Renal cortex interstitium (tissue), 15 donors: ENCODE data around the gene NEXMIF. TPM values are rescaled to one million over a fixed set of nuclear protein-coding genes. Genes with fewer than 3 reads are reported as not detected.
"Not testable (repeated sequence)": the region's sequence is repeated elsewhere in the genome, so short reads cannot be mapped to it uniquely, and the experiment has no call there.

Source experiments
- DNase-seq, 11 donors: peaks; one replicate each; pipeline ENCODE4 v3.0.0-alpha.2; 2013; ENCODE audit warnings: low read depth in 9 of 11, low spot score in 4 of 11; ENCODE audit errors: extremely low read depth in 1 of 11
- long read RNA-seq, 16 experiments: transcript quantifications; one replicate each; lab custom pipeline, GENCODE V29; 2026
- polyA plus RNA-seq, 3 donors: library from polyadenylated mRNA; unstranded; fragments of 120-200 nt; gene quantifications; one replicate each; pipeline ENCODE4 v1.2.1, GENCODE V29; 2013; ENCODE audit not compliant: insufficient read length in 3 of 3

NEXMIF gene
- 1 to 10 TPM; 2.7 to 2.8 (median 2.8) TPM for polyA plus RNA-seq
- long read RNA-seq, donor 1, result 0 reads
- long read RNA-seq, donor 2, full-length matches to known transcripts, result 1 of 1 reads
- long read RNA-seq, donor 2, partial matches to known transcripts, result 0 of 1 reads
- long read RNA-seq, donor 2, other reads (novel, unspliced or antisense), result 0 of 1 reads
- long read RNA-seq, donor 3, result 0 reads
- long read RNA-seq, donor 4, full-length matches to known transcripts, result 1 of 1 reads
- long read RNA-seq, donor 4, partial matches to known transcripts, result 0 of 1 reads
- long read RNA-seq, donor 4, other reads (novel, unspliced or antisense), result 0 of 1 reads
- long read RNA-seq, donor 5, full-length matches to known transcripts, result 3 of 3 reads
- long read RNA-seq, donor 5, partial matches to known transcripts, result 0 of 3 reads
- long read RNA-seq, donor 5, other reads (novel, unspliced or antisense), result 0 of 3 reads
- long read RNA-seq, donor 6, result 0 reads
- long read RNA-seq, donor 7, result 0 reads
- long read RNA-seq, donor 8, full-length matches to known transcripts, result 2 of 2 reads
- long read RNA-seq, donor 8, partial matches to known transcripts, result 0 of 2 reads
- long read RNA-seq, donor 8, other reads (novel, unspliced or antisense), result 0 of 2 reads
- long read RNA-seq, donor 9, full-length matches to known transcripts, result 1 of 1 reads
- long read RNA-seq, donor 9, partial matches to known transcripts, result 0 of 1 reads
- long read RNA-seq, donor 9, other reads (novel, unspliced or antisense), result 0 of 1 reads
- long read RNA-seq, donor 10, full-length matches to known transcripts, result 1 of 1 reads
- long read RNA-seq, donor 10, partial matches to known transcripts, result 0 of 1 reads
- long read RNA-seq, donor 10, other reads (novel, unspliced or antisense), result 0 of 1 reads
- long read RNA-seq, donor 11, result 0 reads
- long read RNA-seq, donor 12, result 0 reads
- long read RNA-seq, donor 13, result 0 reads
- long read RNA-seq, donor 14, result 0 reads
- long read RNA-seq, donor 15, full-length matches to known transcripts, result 1 of 1 reads
- long read RNA-seq, donor 15, partial matches to known transcripts, result 0 of 1 reads
- long read RNA-seq, donor 15, other reads (novel, unspliced or antisense), result 0 of 1 reads
- long read RNA-seq, donor 16, result 0 reads

- peak in 3 of 11 donors; percentile 14 to 45 (median 41) for DNase-seq
Measured at GRCh38 chrX:74925225-74926088, at the start of gene NEXMIF. TSS of gene NEXMIF (minus strand) at chrX:74925452.

DNA sequence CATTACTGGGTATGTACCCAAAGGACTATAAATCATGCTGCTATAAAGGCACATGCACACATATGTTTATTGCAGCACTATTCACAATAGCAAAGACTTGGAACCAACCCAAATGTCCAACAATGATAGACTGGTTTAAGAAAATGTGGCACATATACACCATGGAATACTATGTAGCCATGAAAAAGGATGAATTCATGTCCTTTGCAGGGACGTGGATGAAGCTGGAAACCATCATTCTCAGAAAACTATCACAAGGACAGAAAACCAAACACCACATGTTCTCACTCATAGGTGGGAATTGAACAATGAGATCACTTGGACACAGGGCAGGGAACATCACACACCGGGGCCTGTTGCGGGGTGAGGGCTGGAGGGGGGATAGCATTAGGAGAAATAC is 36.7 kb upstream of the NEXMIF start:
- not testable (repeated sequence) for DNase-seq

DNA sequence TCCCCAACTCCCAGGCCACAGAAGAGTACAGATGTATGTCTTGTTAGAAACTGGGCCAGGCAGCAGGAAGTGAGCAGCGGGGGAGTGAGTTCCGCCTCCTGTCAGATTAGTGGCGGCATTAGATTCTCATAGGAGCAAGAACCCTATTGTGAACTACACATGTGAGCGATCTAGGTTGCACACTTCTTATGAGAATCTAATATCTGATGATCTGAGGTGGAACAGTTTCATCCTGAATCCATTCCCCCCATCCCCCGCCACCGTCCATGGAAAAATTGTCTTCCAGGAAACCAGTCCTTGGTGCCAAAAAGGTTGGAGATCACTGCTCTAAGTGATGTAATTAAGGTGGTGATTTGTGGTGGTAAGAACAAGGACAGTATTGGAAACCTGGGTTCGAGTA is 24.5 kb upstream of the NEXMIF start:
- no peak for DNase-seq

- DNase-seq, result no peak
Measured at GRCh38 chrX:74940414-74940813, 15.2 kb upstream of the NEXMIF start.

- peak in 2 of 11 donors; percentile 7 to 25 for DNase-seq
Measured at GRCh38 chrX:74931214-74931613, 6.0 kb upstream of the NEXMIF start.

DNA sequence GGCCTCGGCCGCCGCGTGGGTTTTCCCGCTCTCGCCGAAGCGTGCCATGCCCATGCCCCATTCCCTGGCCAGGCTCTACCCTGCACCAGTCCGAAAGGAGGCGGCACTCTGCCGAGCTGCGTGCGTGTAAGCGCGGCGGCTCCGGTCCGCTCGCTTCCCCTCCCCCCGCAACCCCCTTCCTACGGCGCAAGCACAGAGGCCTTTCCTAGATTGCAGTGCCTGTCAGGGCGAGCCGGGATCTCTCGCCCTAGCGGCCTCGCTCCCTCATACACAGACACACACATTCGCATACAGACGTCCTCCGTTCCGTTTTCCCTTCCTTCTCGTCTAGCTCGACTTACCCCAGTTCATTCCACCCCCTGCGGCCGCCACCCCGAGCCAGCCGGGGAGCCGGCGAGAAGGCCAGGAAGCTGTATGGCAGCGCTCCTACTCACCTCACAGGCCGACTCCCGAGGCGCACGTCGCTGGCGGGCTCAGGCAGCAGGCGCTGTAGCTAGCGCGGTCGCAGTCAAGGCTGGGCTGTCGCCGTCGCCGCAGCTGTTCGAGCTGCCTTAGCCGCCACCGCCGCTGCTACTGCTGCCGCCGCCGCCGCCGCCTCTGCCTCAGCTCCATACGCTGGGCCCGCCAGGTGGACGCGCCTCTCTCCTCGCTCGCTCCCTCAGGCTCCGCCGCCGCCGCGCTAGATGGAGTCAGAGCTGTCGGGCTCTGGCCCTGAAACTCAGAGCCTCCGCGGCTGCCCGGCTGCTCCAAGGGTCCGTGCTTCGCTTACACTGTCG is 615 bp downstream of the NEXMIF start:
- peak in 7 of 11 donors; percentile 21 to 39 (median 31) for DNase-seq

- DNase-seq, result peak in 2 of 11 donors; percentile 6 to 12
Measured at GRCh38 chrX:74923942-74924448, 1.3 kb downstream of the NEXMIF start.

- DNase-seq, result no peak
Measured at GRCh38 chrX:74922922-74923543, 2.2 kb downstream of the NEXMIF start.

DNA sequence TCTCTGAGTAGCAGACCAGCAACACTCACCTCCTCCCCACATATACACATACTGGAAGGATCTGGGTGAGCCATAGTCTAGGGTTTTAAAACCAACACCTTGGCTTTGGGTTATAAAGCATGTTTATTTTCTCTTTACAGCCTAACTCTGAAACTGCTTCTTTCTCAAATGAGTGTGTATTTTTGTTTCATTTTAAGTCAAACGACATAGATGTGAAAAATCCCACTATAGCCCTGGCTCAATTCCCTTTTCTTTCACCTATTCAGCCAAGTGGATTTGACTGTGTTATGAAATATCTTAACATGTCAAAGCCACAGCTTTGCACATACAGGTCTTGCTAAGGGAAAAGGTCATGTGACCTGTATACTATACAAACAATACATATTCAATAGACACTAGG is 13.8 kb downstream of the NEXMIF start:
- no peak for DNase-seq

DNA sequence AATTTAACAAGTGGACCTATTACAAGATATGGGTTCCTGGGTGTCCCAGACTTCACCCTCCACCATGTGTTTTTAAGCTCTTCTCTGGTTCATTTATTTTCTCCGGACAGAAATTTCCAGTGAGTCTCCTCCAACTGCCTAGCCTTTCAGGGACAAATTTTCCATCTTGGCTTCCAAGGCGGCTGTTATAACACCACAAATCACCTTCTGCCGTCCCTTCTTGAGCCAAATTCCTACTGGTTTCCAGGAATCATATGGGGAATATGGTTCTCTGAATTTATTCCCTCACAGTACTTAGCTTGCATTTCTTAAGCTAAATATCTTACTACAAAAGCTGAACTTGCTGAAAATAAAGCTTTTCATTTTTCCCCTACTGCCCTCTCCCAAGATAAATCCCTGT is 18.8 kb downstream of the NEXMIF start:
- DNase-seq, result no peak

DNA sequence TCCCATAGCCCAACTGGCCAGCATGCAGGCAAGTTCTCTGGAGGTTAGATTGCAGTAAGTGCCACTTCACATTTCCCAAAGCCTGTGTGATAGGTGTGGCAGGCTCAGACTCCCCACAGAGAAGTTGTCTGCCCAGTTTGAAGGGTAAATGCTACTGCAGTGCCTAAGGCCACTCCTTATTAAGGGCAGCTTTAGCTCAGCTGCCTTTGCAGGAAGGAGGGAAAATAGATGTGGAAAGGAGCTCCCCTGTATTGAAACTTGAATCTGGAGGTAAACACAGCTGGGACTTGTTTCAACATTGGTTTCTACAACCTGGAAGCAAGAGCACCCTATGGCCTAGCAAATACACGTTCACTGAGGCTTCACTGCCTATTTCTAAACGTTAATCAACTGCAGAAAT is 22.4 kb downstream of the NEXMIF start:
- no peak for DNase-seq

- DNase-seq, result no peak
Measured at GRCh38 chrX:74892561-74892960, 32.7 kb downstream of the NEXMIF start.

- no peak for DNase-seq
Measured at GRCh38 chrX:74890676-74891430, 34.4 kb downstream of the NEXMIF start.

DNA sequence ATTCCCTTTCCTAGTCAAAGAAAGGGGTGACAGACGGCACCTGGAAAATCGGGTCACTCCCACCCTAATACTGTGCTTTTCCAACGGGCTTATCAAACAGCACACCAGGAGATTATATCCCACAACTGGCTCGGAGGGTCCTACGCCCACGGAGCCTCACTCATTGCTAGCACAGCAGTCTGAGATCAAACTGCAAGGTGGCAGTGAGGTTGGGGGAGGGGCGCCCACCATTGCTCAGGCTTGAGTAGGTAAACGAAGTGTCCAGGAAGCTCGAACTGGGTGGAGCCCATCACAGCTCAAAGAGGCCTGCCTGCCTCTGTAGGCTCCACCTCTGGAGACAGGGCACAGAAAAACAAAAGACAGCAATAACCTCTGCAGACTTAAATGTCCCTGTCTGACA is 42.9 kb downstream of the NEXMIF start:
- DNase-seq, result not testable (repeated sequence)

GRCh38 chrX:74865725-74866124 is 59.5 kb downstream of the NEXMIF start:
- DNase-seq, result no peak

DNA sequence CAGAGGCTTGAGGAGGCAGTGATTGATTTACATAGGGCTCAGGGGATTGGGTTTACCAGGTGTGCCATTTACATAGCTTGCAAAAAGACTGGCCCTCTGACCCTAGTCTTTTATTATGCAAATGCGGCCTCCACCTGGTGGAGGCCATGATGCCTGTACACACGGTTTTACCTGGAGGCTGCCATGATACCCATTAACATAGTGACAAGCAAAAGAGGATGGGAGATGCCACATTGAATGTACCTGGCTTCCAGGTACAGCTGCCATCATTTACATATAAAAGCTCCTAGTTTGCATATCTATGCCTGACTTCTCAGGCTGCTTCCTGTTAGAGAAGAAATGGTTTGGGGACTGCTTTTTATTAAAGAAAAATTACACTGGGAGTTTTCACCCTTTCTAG is 72.0 kb downstream of the NEXMIF start:
- DNase-seq, result no peak

DNA sequence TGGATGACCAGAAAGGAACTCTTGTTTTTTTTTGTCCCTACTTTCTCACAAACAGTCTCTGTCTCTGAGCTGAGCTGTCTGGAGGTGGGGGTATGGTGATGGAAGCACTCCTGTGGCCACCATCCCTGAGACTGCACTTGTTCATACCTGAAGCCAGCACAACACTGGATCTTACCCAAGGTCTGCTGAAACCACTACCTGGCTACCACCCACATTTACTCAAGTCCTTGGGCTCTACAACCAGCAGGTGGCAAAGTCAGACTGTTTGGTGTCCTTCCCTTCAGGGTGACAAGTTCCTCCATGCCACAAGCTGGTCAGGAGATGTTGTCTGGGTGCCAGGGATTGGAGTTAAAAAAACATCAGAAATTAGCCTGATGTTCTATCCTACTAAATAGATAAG is 89.7 kb downstream of the NEXMIF start:
- DNase-seq, result no peak
